HG03159 (cell line): Measurements from ENCODE around the gene TYRP1.
"Not testable (repeated sequence)": the region's sequence is repeated elsewhere in the genome, so short reads cannot be mapped to it uniquely, and the experiment has no call there.

Source experiments
- ATAC-seq: cut with Tn5 transposase; IDR thresholded peaks from one replicate; pipeline ENCODE4 v1.9.1; 2021; ENCODE audit warnings: mild to moderate bottlenecking, moderate library complexity; ENCODE audit not compliant: unreplicated experiment

TYRP1 gene, protein sequence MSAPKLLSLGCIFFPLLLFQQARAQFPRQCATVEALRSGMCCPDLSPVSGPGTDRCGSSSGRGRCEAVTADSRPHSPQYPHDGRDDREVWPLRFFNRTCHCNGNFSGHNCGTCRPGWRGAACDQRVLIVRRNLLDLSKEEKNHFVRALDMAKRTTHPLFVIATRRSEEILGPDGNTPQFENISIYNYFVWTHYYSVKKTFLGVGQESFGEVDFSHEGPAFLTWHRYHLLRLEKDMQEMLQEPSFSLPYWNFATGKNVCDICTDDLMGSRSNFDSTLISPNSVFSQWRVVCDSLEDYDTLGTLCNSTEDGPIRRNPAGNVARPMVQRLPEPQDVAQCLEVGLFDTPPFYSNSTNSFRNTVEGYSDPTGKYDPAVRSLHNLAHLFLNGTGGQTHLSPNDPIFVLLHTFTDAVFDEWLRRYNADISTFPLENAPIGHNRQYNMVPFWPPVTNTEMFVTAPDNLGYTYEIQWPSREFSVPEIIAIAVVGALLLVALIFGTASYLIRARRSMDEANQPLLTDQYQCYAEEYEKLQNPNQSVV

DNA sequence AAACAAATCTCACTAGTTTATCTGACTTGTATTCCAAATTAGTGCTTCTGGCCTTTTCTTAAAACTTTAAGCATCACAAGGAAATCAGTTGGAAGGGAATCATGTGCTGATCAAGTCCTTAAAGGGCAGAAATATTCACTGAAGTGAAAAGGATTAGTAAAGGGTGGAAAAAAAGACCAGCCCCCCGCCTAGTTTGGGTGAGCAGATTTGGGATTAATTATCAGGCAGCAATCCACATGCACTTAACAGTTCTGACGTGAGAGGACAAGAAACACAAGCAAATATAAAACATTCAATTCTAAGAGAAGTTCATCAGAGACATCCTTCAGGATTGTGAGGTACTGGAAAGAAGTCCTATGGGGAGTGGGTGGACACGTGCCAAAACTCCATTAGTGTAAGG lies at the start of gene TYRP1:
TYRP1 (plus strand) TSS at position 245 of the 400 bp plus-strand sequence. CDS start 612 bp downstream, outside the sequence.
- no peak for ATAC-seq

DNA sequence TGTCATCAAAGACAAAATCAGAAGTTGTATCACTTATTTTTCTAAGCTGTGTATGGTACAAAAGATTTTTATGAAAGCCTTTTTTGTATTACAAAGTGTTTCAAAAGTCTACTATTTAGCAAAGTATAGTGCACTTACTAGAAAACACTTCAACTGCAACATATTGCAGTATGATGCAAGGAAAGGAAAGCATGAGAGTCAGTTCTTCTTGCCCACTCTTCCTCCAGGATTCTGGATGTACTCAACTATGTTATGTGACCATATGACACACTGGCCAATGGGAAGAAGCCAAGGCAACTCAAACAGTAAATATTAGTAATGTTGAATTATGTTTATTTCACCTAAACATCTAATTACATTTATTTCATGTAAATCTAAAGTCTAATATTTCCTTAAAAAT lies 49.5 kb upstream of the TYRP1 start:
- ATAC-seq = no peak

DNA sequence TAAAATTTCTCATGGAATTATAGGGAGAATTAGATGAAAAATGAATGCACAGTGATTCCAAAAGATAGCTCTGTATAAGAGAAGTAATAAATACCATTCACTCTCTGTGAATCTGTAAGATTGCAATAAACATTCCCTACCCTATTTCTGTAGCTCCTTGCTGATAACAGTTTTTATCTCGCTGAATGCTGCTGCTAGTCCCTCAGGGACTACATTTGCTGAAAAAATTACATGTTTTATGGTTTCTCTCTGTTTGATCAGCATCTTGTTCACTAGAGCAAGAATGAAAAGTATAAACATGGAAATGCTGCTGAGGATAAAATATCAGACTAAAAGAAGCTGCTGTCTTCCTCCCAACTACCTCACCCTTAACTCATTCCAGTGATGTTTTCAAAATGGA lies 44.3 kb upstream of the TYRP1 start:
- ATAC-seq = no peak

DNA sequence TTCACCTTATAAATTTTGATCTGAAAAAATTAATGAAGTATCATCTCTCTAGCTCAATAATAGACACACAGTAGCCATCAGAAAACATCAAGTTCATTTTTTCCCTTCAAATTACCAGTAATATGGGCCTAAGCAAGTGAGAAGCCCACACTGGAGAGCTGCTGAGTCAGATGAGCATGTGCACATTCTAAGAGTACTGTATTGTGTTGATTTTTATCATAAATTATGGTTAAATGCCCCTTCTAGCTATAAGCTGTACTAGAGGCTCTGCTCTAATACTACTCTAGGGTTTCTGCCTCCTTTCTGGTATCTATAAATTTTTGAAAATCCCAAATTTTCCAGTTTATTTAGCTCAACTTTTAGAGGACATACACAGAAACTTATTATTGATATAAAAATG lies 42.1 kb upstream of the TYRP1 start:
- ATAC-seq = no peak

DNA sequence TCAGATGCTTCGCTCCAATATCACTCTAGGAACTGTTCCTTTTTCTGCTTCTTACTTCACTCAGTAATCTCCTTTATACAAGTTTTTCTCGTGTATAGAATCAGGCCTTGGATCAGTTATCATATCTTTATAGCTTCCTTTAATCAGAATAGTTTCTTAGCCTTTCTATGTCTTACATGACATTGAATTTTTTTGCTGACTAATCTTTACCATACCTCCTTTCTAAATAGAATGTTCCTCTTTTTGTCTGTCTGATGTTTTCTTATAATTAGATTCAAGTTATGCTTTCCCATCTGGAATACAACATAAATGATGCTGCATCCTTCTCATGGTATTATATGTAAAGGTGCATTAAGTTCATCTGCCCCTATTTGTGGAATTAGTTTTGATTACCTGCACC lies 40.2 kb upstream of the TYRP1 start:
- no peak for ATAC-seq

DNA sequence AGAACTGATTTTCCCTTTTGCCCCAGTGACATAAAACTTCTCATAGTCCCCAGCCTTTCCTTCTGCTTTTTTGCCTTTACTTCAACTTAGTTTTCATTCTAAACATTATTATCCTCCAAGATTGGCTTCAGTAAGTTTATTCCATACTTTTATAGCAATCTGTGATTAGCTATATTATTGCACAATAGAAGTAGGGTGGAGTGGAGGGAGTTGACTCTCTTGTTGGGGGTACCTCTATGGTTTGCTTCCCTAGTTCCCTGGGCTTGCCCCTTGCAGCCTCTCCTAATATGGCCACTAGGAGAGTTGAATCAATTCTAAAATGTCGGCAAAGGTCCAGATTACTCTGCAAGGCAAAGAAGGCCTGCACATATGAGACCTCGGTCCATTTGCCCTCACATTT lies 36.4 kb upstream of the TYRP1 start:
- no peak for ATAC-seq

DNA sequence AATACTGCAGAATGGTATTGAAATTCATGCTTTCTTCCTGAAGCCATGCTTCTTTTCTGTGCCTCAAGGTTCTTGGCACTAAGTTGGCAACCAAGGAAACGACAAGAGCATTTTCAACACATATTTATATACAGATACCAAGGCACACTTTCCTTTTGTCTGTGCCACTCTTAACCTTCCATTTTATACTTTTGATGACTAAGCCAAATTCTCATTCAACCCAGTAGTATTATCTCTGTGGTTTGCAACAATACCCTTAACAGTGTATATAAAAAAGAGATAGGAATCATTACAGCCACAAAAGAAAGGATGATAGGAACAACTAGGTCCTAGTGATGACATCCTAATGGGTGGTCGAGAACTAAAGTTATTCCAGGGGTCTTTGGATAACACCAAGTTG lies 36.0 kb upstream of the TYRP1 start:
- no peak for ATAC-seq

DNA sequence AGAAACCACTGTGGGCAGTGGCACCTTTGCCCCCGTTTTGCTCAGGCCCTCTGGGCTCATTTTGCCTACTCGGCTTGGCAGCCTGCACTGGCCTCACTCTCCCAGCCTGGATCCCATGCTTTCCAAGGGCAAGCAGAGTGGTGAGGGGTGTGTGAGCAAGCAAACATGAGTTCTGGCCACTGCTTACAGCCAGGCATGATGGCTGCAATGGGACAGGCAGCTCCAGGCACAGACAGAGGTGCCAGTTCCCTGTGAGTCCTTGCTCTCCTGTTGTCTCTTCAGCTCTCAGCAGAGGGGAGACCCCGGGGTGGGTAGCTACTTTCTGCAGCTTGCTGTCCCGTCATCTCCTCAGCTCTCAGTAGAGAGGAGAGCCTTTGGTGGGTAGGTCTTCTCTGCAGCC lies 35.2 kb upstream of the TYRP1 start:
- no peak for ATAC-seq

DNA sequence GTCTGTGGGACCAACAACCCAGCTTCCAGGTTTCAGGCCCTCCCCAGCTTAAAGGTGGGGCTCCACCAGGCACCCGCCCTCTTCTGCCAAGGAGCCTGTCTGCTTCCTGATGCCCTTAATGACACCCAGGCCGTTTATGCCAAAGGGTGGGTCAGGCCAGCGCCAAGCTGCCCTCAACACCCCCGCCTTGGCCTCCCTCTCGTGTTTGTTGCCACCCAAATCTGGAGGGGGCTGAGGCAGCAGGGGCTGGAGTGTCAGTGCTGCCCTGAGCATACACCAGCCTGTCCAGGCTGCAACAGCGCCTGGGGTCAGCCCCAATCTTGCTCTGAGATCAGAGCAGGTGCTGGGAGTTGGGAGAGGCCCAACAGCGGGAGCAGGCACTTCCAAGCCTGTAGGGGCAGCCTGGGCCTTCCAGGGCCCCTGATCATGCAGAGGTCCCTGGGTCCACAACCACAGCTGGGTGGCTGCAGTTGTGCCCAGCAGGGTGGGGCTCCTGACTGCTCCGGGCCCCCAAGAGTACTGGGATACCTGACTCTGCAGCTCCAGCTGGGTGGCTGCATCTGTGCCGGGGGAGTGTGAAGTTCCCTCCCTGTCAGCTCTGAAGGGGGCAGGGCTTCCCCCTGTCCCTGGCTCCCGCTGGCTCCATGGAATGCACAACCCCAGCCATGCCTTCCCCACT lies 34.5 kb upstream of the TYRP1 start:
- no peak for ATAC-seq

DNA sequence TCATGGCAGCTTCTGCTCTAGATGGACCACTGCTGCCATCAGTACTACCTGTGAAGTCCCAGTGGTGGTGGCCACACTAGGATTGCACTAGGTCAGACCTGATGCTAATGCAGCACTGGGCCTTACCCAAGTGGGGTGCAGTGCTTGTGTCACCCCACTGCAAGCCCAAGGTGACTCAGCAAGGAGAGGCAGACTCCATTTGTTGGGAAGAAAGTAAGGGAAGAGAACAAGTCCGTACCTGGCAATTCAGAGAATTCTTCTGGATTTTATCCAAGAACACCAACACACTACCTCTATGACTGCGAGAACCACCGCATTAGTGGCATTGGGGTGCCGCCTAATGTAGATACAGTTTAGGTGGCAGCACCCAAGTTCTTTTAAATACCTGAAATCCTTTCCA lies 34.0 kb upstream of the TYRP1 start:
- ATAC-seq = no peak

DNA sequence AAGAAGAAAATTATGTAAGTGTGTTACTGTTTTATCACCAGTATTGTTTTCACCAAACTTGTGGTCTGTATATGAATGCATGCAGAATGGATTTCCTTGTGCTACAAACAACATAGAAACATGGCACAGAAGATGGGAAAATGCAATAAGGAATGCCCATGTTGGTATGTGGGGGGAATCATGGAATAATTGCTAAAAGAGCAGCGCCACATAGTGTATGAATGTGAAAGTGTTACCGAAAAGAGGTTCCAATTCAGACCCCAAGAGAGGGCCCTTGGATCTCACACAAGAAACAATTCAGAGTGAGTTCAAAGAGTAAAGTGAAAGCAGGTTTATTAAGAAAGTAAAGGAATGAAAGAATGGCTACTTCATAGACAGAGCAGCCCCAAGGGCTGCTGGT lies 26.4 kb upstream of the TYRP1 start:
- no peak for ATAC-seq

DNA sequence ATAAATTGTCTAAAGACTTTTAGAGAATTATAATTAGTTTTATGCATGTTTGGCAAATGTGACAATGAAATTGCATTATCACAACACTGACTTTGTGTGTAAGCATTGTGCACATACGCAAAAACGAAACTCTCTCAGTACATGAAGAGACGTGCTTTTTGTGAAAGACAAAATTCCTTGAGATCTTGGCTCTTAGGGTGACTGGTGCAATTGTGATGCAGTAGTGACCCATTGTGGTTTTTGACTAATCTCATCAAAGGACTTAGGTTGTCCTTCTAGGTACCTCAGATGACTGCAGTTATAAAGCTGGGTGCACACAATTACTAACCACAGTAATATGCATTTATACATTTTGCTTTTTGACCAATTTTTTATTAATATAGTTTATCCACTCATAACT lies 25.3 kb upstream of the TYRP1 start:
- no peak for ATAC-seq

DNA sequence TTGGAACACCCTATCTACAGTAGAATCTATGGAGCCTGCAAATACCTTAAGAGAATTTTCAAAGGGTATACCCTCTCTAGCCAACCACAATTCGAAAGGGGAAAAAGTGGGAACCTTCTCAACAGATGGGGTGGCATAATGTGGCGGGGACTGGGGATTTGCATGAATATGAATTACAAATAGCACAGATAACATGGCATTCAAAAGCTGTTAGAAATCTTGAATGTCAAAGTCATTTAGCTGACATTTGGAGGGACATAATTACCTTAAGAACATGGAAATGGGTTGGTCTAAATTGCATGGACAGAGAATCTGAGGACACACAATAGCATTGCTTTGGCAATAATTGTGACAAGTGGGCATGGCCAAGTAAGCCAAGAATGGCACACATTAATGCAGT lies 23.2 kb upstream of the TYRP1 start:
- no peak for ATAC-seq

DNA sequence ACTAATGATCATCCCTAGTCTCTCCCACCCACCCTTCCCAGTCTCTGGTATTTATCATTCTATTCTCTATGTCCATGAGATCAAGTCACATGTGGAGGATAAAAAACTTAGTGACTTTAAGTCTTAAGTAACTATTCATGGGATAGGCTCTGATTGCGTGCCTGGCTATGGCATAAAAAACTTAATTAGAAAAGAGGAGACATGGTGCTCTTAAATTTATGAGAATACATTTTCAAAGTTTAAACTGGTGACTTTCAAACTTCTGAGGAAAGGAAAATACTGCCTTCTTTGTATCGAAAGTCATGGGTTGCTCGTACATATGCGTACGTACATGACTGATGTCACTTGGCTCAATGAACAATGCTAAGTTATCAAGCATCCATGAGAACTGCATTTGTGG lies 18.2 kb upstream of the TYRP1 start:
- ATAC-seq = no peak

DNA sequence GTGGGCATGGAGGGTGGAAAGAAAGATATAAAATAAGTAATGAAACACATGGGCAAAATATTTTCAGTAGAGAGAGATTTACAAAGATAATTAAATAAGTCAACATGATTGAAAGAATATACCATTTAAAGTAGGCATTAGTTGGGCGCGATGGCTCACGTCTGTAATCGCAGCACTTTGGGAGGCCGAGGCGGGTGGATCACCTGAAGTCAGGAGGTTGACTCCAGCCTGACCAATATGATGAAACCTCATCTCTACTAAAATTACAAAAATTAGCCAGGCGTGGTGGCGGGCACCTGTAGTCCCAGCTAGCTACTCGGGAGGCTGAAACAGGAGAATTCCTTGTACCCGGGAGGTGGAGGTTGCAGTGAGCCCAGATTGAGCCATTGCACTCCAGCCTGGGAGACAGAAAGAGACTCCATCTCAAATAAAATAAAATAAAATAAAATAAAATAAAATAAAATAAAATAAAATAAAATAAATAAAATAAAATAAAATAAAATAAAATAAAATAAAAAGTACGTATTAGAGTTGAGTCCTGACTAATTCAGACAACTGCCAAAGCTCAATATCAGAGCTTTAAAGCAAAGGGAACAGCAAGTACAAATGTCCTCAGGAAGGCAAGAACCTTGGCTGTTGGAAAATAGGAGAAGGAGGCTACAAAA lies 15.6 kb upstream of the TYRP1 start:
- ATAC-seq = not testable (repeated sequence)

DNA sequence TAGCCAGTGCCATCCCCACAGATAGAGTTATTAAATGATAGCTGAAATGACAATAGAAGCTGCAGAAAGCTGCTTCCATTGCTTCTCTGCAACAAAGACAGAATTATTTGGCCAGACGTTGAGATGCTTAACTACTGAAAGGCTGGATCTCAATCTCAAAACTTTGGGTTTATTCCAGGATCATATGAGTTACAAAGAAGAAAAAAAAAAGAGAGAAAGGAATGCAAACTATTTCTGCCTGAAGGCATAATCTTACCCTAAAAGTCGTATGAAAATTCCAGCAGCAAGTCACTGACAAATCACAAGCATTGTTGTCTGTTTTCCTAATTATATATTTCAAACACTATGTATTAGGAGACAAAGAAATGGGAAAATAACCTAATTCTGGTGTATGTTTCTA lies 12.8 kb upstream of the TYRP1 start:
- ATAC-seq = no peak

DNA sequence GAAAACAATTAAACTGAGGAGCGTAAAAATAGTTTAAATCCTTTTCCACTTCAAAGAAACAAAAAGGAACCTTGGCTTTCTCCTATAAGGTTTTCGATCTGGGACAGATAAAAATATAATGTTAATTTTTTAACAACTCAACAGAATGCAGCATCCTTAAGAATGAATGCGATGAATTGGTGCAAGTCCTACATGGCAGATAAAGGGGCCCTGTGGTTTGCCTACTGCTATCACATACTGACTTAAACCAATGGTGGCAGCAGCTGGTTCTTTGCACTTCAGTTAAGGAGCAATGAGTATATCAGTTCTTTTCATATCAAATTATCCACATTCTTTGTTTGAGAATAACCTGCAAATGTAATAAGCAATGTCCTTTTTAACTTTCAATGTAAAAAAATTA lies 12.4 kb upstream of the TYRP1 start:
- no peak for ATAC-seq

DNA sequence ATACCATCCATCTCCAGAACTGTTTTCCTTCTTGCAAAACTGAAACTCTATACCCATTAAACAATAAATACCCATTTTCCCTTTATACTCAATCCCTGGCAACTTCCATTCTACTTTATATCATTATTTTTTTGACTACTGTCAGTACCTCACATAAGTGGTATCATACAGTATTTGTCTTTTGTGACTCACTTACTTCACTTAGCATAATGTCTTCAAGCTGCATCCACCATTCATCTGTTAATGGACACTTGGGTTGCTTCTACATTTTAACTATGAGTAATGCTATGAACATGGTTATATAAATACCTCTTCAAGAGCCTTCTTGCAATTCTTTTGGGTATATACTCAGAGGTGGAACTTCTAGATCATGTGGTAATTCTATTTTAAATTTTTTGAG lies 11.6 kb upstream of the TYRP1 start:
- ATAC-seq = no peak

DNA sequence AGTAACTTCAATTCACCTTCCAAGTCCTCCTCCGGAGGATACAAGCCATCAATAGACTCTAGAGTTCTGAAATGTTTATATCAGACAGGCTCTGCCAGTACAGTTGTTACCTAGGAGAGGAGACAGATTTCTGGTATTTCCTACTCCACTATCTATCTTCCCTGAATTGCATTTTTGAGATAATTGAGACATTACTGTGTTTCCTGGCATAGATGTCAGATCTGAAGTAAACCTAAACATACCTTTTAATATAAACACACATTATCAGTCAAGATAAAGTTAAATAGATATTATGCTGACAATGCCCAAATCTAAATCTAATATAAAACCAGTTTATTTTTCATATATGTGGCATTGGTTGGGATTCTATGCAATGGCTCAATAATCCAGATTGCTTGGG lies 8.2 kb upstream of the TYRP1 start:
- no peak for ATAC-seq

DNA sequence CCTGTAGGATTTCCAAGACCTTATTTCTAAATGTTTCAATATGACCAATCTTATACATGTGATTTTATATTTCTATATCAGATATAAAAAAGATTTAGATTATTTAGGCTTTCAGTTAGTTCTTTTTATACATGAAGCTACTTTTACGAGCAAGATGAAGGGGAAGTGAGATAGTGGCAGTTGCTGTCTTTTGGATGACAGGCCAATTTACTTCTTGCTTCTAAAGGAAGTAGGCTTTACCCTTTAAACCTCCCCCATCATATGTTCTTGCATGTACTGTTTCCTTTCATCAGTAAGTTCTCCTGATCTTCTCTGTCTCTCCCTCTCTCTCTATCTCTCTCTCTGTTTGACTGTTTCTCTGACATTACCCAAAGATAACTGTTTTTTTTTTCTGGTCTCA lies 4.0 kb upstream of the TYRP1 start:
- ATAC-seq = no peak

DNA sequence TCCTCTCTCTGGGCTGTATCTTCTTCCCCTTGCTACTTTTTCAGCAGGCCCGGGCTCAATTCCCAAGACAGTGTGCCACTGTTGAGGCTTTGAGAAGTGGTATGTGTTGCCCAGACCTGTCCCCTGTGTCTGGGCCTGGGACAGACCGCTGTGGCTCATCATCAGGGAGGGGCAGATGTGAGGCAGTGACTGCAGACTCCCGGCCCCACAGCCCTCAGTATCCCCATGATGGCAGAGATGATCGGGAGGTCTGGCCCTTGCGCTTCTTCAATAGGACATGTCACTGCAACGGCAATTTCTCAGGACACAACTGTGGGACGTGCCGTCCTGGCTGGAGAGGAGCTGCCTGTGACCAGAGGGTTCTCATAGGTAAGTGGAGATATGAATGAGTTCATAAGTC lies 828 bp downstream of the TYRP1 start:
- ATAC-seq = no peak

DNA sequence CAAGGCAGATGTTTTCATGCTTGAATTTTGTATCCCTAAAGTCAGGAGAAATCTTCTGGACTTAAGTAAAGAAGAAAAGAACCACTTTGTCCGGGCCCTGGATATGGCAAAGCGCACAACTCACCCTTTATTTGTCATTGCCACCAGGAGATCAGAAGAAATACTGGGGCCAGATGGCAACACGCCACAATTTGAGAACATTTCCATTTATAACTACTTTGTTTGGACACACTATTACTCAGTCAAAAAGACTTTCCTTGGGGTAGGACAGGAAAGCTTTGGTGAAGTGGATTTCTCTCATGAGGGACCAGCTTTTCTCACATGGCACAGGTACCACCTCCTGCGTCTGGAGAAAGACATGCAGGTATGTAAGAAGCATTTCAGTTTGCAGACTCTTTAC lies 2.3 kb downstream of the TYRP1 start:
- ATAC-seq = no peak
